HG03520 (cell line): Measurements from ENCODE around the gene AKAP12.

Source experiments
- ATAC-seq: cut with Tn5 transposase; IDR thresholded peaks from one replicate; pipeline ENCODE4 v1.9.1; 2021; ENCODE audit warnings: mild to moderate bottlenecking, moderate library complexity; ENCODE audit not compliant: unreplicated experiment

AKAP12 gene

GRCh38 chr6:151236668-151237401 is 2.9 kb upstream of the AKAP12 start:
- ATAC-seq, result no peak

DNA sequence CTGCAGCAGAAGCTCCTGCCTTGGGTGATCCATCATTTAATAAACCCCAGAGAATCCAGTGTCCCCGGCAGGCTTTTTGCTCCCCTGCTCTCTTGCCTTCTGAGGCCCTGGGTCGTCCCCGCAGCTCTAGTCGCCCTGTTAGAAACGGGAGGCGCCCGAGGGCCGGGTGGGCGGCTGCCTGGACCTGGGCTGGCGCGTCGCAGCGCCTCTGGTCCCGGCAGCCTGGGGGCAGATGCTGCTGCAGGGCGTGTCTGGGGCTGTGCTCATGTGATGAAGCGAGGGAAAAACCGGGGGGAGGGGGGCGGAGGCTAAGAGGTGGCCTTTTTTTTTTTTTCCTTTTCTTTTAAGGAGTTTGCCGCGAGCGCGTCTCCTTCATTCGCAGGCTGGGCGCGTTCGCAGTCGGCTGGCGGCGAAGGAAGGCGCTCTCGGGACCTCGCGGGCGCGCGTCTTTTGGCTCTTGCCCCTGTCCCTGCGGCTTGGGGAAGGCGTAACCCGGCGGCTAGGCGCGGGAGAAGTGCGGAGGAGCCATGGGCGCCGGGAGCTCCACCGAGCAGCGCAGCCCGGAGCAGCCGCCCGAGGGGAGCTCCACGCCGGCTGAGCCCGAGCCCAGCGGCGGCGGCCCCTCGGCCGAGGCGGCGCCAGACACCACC is 394 bp downstream of the AKAP12 start:
- ATAC-seq, result no peak

DNA sequence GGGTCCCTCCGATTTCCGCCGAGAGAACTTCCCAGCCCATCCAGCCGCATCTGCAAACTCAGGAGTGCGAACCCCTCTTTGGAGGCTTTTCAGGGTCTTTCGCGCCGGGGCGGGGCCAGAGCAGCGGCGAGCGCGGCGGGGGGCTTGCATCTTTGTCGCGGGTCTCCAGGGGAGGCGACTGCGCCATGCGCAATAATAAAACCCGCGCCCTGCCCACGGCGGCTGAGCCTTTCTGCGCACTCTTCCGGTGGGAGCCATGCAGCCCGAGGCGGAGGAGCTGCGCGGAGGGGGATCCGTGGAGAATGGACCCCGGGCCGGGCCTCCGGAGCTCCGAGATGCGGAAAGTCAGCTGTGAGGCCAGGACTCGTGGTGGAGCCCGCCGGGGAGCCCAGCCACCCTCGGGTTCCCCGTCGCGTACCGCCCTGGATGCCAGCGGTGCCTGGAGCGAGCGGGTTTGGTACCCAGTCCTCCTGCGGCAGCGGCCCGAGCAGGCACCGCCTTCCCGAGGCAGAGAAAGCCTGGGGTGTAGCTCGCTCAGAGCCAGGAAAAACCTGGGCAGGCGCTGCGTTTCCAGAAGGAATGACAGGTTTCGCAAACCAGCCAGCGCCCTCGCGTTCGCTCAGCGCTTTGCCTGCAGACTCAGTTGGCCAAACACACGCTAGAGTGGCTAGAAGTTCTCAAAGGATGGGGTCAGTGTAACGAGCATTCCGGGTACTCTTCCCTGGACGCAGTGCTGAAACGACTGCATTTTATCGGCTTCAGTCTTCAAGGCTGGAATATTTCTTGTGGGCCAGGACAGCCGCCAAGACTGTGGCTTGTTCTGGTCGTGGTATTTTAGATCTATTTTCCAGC is 1.2 kb downstream of the AKAP12 start:
- ATAC-seq, result no peak

DNA sequence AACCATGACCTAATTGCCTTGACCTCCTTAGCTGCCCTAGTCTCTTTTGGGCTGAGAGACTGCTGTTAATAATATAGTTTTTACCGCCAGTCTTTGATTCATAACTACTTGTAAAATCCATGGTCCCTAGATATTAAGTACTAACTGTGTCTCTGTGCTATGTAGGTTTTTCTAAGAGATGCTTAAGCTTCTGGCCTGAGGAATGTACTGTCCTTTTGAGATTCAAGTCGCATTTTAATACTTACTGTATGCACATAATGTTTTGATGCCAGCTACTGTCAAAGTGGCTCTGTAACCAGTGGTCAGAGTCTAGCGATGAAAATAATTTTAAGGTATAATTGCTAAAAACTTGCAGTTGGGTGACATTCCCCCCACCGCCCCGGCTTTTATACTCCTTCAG is 2.1 kb downstream of the AKAP12 start:
- no peak for ATAC-seq

DNA sequence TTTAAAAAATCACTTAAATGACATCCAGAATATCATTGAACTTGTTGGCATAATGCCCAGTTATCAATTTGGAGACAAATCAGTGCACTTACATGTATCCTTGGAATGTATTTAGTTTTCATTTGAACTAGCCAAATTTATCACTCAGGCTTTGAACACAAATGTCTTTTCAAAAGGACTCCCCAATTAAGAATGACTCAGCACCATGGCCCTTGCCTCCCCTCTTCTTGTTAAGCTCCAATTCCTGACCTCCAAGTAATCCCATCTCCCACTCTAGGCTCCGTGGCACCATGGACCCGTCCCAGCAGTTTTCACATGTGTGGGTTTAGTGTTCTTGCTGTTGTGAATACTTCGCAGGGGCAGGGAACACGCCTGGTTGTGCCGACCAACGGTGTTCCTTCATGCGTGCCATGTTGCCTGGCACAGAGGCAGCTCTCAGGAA is 2.7 kb downstream of the AKAP12 start:
- no peak for ATAC-seq

GRCh38 chr6:151243481-151243880 is 3.7 kb downstream of the AKAP12 start:
- no peak for ATAC-seq

- ATAC-seq, result no peak
Observed at GRCh38 chr6:151247490-151247889, 7.7 kb downstream of the AKAP12 start.

DNA sequence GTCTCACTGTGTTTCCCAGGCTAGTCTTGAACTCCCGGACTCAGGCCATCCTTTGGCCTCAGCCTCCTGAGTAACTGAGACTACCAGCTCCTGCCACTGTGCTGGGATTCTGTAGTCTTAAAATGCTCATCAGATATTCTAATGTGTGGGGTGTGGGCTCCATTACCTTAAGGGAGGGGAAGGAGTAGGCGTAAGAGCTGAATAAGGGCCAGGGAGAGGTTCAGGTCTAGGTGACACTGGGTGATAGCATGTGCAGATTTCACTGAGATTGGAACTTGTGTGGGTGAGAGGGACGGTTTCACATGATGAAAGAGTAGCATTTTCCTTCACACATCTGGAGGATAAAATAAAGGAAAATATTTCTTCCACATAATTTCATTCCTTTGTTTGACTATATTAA is 8.5 kb downstream of the AKAP12 start:
- no peak for ATAC-seq

- no peak for ATAC-seq
Observed at GRCh38 chr6:151252634-151253033, 12.9 kb downstream of the AKAP12 start.

- no peak for ATAC-seq
Observed at GRCh38 chr6:151254451-151255081, 14.8 kb downstream of the AKAP12 start.

- no peak for ATAC-seq
Observed at GRCh38 chr6:151255811-151256210, 16.0 kb downstream of the AKAP12 start.

GRCh38 chr6:151257985-151258445 is 18.2 kb downstream of the AKAP12 start:
- no peak for ATAC-seq

DNA sequence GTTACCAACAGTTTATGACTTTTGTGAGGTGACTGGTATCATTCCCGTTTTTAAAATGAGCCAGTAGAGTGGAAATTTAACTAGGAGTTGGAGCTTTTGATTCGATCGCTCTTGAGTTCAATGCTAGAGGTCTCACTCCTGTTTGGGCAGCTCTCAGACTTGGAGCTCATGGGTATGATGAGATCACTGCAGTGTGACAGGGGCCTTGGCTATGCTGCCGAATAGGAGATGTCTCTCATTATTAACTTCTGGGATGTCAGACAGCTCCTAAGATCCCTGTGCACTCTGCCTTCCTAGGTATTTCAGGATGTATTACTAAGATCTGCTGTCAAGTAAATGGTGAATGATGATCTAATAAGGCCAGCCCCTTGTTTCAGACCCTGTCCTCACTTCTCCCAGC is 20.4 kb downstream of the AKAP12 start:
- ATAC-seq, result no peak

DNA sequence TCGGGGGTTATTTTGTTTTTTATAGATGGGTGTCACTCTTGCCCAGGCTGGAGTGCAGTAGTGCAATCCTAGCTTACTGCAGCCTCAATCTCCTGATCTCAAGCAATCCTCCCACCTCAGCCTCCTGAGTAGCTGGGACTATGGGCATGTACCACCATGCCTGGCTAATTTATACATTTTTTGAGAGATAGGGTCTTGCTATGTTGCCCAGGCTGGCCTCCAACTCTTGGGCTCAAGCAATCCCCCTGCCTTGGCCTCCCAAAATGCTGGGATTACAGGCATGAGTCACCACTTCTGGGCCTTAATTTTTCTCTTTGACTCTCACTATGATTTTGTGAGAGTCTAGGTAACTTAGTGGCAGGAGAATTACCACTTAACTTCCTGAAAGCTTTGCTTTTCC is 23.3 kb downstream of the AKAP12 start:
- ATAC-seq, result no peak

DNA sequence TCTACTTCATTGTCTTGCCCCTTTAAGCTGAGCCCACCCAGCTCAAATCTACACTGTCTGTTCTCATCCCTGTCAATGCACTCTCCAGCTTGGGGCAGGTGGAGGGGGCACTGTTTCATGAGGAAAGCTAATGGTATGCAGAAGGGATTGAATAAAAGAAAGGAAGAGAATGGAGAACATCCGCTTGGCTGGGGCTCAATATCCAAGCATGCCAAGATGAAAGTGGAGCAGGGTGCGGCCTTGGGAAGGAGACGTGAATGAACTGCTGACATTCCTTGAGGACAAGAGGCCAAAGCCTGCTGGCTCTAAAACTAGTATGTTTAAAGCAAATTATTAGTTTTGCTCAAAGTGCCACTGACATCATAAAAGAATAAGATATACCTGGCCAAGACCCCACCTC is 24.2 kb downstream of the AKAP12 start:
- no peak for ATAC-seq

- no peak for ATAC-seq
Observed at GRCh38 chr6:151265282-151265681, 25.5 kb downstream of the AKAP12 start.

- no peak for ATAC-seq
Observed at GRCh38 chr6:151269321-151269995, 29.7 kb downstream of the AKAP12 start.

DNA sequence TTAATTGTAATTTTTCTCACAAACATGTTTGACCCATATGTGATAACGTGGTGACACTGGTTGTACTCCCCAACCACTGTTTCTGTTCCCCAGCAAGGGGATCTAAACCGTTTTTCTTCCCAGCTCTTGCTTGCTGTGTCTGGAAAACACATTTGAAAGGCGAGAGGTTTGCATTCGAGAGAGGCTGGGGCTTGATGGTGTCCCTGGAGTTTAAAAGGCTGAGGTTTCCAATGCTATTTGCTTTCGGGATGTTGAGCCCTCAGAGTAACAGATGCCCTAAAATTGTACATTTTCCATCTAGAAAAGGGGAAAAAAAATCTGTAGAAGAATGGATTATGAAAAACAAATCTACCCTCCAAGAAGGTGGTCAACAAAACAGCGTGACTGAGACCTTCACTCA is 35.4 kb downstream of the AKAP12 start:
- ATAC-seq, result no peak

- no peak for ATAC-seq
Observed at GRCh38 chr6:151275566-151275965, 35.8 kb downstream of the AKAP12 start.

DNA sequence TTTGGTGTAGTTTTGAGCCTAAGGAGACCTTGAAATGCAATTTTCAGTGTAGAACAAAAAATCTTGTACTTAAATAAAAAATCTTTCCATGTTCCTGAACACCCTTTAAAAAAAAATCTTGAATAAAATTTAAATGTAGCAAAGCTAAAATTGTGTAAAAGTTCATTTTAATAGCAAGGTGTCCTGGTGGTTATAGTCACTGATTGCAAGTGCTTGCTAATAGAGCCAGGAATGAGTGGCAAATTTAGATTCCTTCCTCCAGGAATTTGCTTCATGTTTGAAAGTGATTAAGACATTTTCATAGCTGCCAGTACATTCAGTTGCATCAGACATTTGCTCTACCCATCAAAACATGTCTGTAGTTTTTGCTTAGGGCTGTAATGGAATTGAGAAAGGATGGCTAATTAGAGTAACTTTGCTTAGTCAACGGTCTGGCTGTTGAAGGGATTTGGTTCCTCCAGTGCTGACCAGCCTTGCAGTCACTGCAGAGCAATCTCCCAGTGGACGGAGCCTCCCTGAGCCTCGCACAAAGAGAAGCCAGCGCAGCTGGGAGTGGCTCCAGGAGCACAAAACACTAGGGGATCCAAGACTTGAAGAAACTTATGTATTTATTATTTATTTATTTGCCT is 36.5 kb downstream of the AKAP12 start:
- no peak for ATAC-seq
